GM23338 (cell line): ENCODE data around the gene FBXL20. TPM values are rescaled to one million over a fixed set of nuclear protein-coding genes. Genes with fewer than 3 reads are reported as not detected.

Experiments
- ATAC-seq: fragments of 200-7000 bp; cut with Tn5 transposase; 3 replicates; pipeline ENCODE4 v1.9.1; 2020
- DNase-seq: peaks from one replicate; pipeline ENCODE4 v3.0.0-alpha.2; 2015; ENCODE audit warnings: low spot score
- H2AFZ ChIP-seq: fragments of 200-600 bp; sonication (generic); 2 replicates; pipeline ENCODE4 v1.8.0; 2016; ENCODE audit warnings: antibody characterized with exemption, mild to moderate bottlenecking, moderate library complexity
- H3F3A ChIP-seq: fragments of 200-600 bp; sonication (generic); replicated peaks from 2 replicates; pipeline ENCODE4 v1.8.0; 2017; ENCODE audit warnings: antibody characterized with exemption, mixed run types, low read depth
- H3K27ac ChIP-seq: fragments of 200-600 bp; sonication (generic); 2 replicates; pipeline ENCODE4 v1.6.1; 2016; ENCODE audit warnings: low read depth
- H3K27me3 ChIP-seq: fragments of 200-600 bp; sonication (generic); 2 replicates; pipeline ENCODE4 v1.8.0; 2016; ENCODE audit warnings: mild to moderate bottlenecking, mixed run types, moderate library complexity; ENCODE audit not compliant: insufficient read depth
- H3K36me3 ChIP-seq: fragments of 200-600 bp; sonication (generic); 2 replicates; pipeline ENCODE4 v1.8.0; 2016; ENCODE audit warnings: mild to moderate bottlenecking; ENCODE audit not compliant: insufficient read depth
- H3K4me1 ChIP-seq: fragments of 200-600 bp; sonication (generic); 2 replicates; pipeline ENCODE4 v1.8.0; 2016; ENCODE audit warnings: mild to moderate bottlenecking, moderate library complexity; ENCODE audit not compliant: insufficient read depth
- H3K4me2 ChIP-seq: fragments of 200-600 bp; sonication (generic); 2 replicates; pipeline ENCODE4 v1.7.1; 2017; ENCODE audit warnings: mixed run types
- H3K4me3 ChIP-seq: fragments of 200-600 bp; sonication (generic); 2 replicates; pipeline ENCODE4 v1.6.1; 2016; ENCODE audit warnings: mixed run types
- H3K79me2 ChIP-seq: fragments of 200-600 bp; sonication (generic); replicated peaks from 2 replicates; pipeline ENCODE4 v1.8.0; 2017; ENCODE audit warnings: mild to moderate bottlenecking; ENCODE audit not compliant: insufficient read depth
- H3K9me2 ChIP-seq: fragments of 200-600 bp; sonication (generic); 2 replicates; pipeline ENCODE4 v1.8.0; 2017; ENCODE audit not compliant: insufficient read depth
- H4K20me1 ChIP-seq: fragments of 200-600 bp; sonication (generic); replicated peaks from 2 replicates; pipeline ENCODE4 v1.8.0; 2017; ENCODE audit warnings: mild to moderate bottlenecking; ENCODE audit not compliant: insufficient read depth
- H3K27ac Mint-ChIP-seq: 2 replicates; pipeline ENCODE4 v1.8.0; 2020; ENCODE audit warnings: inconsistent platforms, mild to moderate bottlenecking, moderate library complexity, mixed read lengths
- H3K27me3 Mint-ChIP-seq: 3 replicates; pipeline ENCODE4 v1.8.0; 2022; ENCODE audit warnings: low read depth, mild to moderate bottlenecking, moderate library complexity, mixed read lengths, inconsistent platforms; ENCODE audit not compliant: insufficient read depth, poor library complexity
- H3K36me3 Mint-ChIP-seq: 3 replicates; pipeline ENCODE4 v1.8.0; 2021; ENCODE audit warnings: low read depth, mild to moderate bottlenecking, inconsistent platforms, moderate library complexity, mixed read lengths
- H3K4me1 Mint-ChIP-seq: 3 replicates; pipeline ENCODE4 v1.8.0; 2020; ENCODE audit warnings: mild to moderate bottlenecking, inconsistent platforms, mixed read lengths
- H3K4me3 Mint-ChIP-seq: 3 replicates; pipeline ENCODE4 v1.8.0; 2021; ENCODE audit warnings: moderate library complexity, mild to moderate bottlenecking, inconsistent platforms, mixed read lengths
- H3K9me3 Mint-ChIP-seq: 3 replicates; pipeline ENCODE4 v1.8.0; 2020; ENCODE audit warnings: moderate library complexity, mild to moderate bottlenecking, inconsistent platforms, mixed read lengths
- CREB1 ChIP-seq: fragments of 250-450 bp; sonication (Bioruptor Pico); IDR thresholded peaks from 2 replicates; pipeline ENCODE4 v1.5.0; 2020; ENCODE audit warnings: low read depth, mild to moderate bottlenecking, moderate library complexity
- EZH2 ChIP-seq: fragments of 200-600 bp; sonication (generic); IDR thresholded peaks from one replicate; pipeline ENCODE4 v1.8.0; 2017; ENCODE audit warnings: antibody characterized with exemption, mild to moderate bottlenecking, low read depth; ENCODE audit not compliant: unreplicated experiment
- EZH2phosphoT487 ChIP-seq: fragments of 200-600 bp; sonication (generic); IDR thresholded peaks from one replicate; pipeline ENCODE4 v1.8.1; 2018; ENCODE audit warnings: antibody characterized with exemption; ENCODE audit not compliant: unreplicated experiment
- JUNB ChIP-seq: IDR thresholded peaks from one replicate; pipeline ENCODE4 v1.6.1; 2016; ENCODE audit warnings: antibody characterized with exemption; ENCODE audit not compliant: unreplicated experiment
- NANOG ChIP-seq: IDR thresholded peaks from 2 replicates; pipeline ENCODE4 v1.6.1; 2016; ENCODE audit warnings: antibody characterized with exemption, borderline replicate concordance
- POLR2AphosphoS5 ChIP-seq: IDR thresholded peaks from 2 replicates; pipeline ENCODE4 v1.6.1; 2016; ENCODE audit warnings: antibody characterized with exemption, low read depth
- STAT1 ChIP-seq: IDR thresholded peaks from one replicate; pipeline ENCODE4 v1.6.1; 2016; ENCODE audit warnings: antibody characterized with exemption; ENCODE audit not compliant: unreplicated experiment
- ZNF114 ChIP-seq: fragments of 250-450 bp; sonication (Bioruptor Pico); IDR thresholded peaks from 2 replicates; pipeline ENCODE4 v1.5.0; 2020; ENCODE audit warnings: mild to moderate bottlenecking, moderate library complexity
- ZNF331 ChIP-seq: fragments of 250-450 bp; sonication (Bioruptor Pico); IDR thresholded peaks from 2 replicates; pipeline ENCODE4 v1.5.0; 2020; ENCODE audit warnings: low read depth, mild to moderate bottlenecking, moderate library complexity
- polyA plus RNA-seq: library from polyadenylated mRNA; unstranded; fragments of >200 nt; fragmentation: Nextera tagmentation; extraction: Ambion mirVana; gene quantifications from 2 replicates; pipeline ENCODE4 v1.2.1, GENCODE V29; 2016
- total RNA-seq: library from RNA; depleted of rRNA; stranded (reverse); fragments of >200 nt; shearing (Covaris generic); gene quantifications from 2 replicates; pipeline ENCODE4 v1.2.3, GENCODE V29; 2014
- TF ChIP-seq, protein P1 (sequence below), 2 experiments: fragments of 200-600 bp in 1 of 2; sonication (generic) in 1 of 2; conservative IDR thresholded peaks; 2 replicates each; pipeline versions ENCODE4 v1.5.1 to v1.6.1; 2016 to 2017; ENCODE audit warnings: antibody characterized with exemption in 2 of 2, low read depth in 2 of 2, mild to moderate bottlenecking in 2 of 2, moderate library complexity in 1 of 2
- TF ChIP-seq, protein P2 (sequence below): IDR thresholded peaks from 2 replicates; pipeline ENCODE4 v1.6.1; 2016; ENCODE audit warnings: antibody characterized with exemption
- TF ChIP-seq, protein P3 (sequence below): fragments of 250-450 bp; sonication (Bioruptor Pico); IDR thresholded peaks from 2 replicates; pipeline ENCODE4 v1.5.0; 2020; ENCODE audit warnings: mild to moderate bottlenecking, moderate library complexity
- TF ChIP-seq, protein P4 (sequence below): IDR thresholded peaks from one replicate; pipeline ENCODE4 v1.6.1; 2018; ENCODE audit warnings: antibody characterized with exemption; ENCODE audit not compliant: unreplicated experiment

The FBXL20 gene
- total and polyA plus RNA-seq, 2 experiments from 2014 or later: 2.9 to 6.9 TPM

DNA sequence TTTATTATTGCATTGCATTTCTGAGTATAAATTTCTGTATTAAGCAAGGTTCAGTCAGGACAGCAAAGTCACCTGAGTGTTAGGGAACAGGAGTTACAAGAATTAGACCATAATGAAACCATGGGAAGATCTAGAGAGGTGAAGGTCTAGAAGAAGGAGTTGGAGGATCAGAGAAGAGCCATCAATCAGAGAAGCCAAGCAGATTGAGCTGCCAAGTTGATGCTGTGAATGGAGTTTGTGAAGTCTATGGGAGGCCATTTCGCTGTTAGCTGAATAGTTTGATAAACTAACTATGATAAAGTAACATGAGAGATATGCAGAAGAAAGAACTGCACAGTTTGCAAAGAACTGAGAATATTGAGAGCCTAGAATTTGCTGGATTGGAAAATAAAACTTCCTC lies 40.4 kb downstream of the FBXL20 start:
- Histone ChIP-seq H3K4me2 (no peak overlapping the region), H3K27me3 (no peaks in the 10 kb centered on the region), H3K36me3 (no peaks in the 10 kb centered on the region), H3K4me1 (0 out of 2 replicates have a peak, but pooled peaks cover 3% of the 10 kb centered on the region), H4K20me1 (no peaks in the 10 kb centered on the region), H3K9me2 (no peaks in the 10 kb centered on the region), H3F3A (0 out of 2 replicates have a peak, but pooled peaks cover 3% of the 10 kb centered on the region), H3K79me2 (no peaks in the 10 kb centered on the region), H3K27ac (no peak overlapping the region), H2AFZ (no peak overlapping the region), H3K4me3 (no peak overlapping the region)
- Mint-ChIP-seq H3K4me3 (no peak overlapping the region), H3K9me3 (no peaks in the 10 kb centered on the region), H3K27ac (no peak overlapping the region), H3K36me3 (no peaks in the 10 kb centered on the region), H3K27me3 (no peaks in the 10 kb centered on the region), H3K4me1 (peaks cover 7% of the 10 kb centered on the region; the same call in 2 of the 3 replicates)
- no peak for TF ChIP-seq POLR2AphosphoS5
- no peak for TF ChIP-seq STAT1
- TF ChIP-seq, protein P1, sequence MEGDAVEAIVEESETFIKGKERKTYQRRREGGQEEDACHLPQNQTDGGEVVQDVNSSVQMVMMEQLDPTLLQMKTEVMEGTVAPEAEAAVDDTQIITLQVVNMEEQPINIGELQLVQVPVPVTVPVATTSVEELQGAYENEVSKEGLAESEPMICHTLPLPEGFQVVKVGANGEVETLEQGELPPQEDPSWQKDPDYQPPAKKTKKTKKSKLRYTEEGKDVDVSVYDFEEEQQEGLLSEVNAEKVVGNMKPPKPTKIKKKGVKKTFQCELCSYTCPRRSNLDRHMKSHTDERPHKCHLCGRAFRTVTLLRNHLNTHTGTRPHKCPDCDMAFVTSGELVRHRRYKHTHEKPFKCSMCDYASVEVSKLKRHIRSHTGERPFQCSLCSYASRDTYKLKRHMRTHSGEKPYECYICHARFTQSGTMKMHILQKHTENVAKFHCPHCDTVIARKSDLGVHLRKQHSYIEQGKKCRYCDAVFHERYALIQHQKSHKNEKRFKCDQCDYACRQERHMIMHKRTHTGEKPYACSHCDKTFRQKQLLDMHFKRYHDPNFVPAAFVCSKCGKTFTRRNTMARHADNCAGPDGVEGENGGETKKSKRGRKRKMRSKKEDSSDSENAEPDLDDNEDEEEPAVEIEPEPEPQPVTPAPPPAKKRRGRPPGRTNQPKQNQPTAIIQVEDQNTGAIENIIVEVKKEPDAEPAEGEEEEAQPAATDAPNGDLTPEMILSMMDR (conservative IDR thresholded peaks at IDR 0.05; ENCODE audit: low read depth in 2 of 2): no peak
- TF ChIP-seq, protein P2, sequence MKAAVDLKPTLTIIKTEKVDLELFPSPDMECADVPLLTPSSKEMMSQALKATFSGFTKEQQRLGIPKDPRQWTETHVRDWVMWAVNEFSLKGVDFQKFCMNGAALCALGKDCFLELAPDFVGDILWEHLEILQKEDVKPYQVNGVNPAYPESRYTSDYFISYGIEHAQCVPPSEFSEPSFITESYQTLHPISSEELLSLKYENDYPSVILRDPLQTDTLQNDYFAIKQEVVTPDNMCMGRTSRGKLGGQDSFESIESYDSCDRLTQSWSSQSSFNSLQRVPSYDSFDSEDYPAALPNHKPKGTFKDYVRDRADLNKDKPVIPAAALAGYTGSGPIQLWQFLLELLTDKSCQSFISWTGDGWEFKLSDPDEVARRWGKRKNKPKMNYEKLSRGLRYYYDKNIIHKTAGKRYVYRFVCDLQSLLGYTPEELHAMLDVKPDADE: no peak
- TF ChIP-seq JUNB: no peak
- no peak for TF ChIP-seq CREB1 (CRISPR knock-in tag)
- no peak for TF ChIP-seq ZNF114
- TF ChIP-seq NANOG: no peak
- TF ChIP-seq, protein P3, sequence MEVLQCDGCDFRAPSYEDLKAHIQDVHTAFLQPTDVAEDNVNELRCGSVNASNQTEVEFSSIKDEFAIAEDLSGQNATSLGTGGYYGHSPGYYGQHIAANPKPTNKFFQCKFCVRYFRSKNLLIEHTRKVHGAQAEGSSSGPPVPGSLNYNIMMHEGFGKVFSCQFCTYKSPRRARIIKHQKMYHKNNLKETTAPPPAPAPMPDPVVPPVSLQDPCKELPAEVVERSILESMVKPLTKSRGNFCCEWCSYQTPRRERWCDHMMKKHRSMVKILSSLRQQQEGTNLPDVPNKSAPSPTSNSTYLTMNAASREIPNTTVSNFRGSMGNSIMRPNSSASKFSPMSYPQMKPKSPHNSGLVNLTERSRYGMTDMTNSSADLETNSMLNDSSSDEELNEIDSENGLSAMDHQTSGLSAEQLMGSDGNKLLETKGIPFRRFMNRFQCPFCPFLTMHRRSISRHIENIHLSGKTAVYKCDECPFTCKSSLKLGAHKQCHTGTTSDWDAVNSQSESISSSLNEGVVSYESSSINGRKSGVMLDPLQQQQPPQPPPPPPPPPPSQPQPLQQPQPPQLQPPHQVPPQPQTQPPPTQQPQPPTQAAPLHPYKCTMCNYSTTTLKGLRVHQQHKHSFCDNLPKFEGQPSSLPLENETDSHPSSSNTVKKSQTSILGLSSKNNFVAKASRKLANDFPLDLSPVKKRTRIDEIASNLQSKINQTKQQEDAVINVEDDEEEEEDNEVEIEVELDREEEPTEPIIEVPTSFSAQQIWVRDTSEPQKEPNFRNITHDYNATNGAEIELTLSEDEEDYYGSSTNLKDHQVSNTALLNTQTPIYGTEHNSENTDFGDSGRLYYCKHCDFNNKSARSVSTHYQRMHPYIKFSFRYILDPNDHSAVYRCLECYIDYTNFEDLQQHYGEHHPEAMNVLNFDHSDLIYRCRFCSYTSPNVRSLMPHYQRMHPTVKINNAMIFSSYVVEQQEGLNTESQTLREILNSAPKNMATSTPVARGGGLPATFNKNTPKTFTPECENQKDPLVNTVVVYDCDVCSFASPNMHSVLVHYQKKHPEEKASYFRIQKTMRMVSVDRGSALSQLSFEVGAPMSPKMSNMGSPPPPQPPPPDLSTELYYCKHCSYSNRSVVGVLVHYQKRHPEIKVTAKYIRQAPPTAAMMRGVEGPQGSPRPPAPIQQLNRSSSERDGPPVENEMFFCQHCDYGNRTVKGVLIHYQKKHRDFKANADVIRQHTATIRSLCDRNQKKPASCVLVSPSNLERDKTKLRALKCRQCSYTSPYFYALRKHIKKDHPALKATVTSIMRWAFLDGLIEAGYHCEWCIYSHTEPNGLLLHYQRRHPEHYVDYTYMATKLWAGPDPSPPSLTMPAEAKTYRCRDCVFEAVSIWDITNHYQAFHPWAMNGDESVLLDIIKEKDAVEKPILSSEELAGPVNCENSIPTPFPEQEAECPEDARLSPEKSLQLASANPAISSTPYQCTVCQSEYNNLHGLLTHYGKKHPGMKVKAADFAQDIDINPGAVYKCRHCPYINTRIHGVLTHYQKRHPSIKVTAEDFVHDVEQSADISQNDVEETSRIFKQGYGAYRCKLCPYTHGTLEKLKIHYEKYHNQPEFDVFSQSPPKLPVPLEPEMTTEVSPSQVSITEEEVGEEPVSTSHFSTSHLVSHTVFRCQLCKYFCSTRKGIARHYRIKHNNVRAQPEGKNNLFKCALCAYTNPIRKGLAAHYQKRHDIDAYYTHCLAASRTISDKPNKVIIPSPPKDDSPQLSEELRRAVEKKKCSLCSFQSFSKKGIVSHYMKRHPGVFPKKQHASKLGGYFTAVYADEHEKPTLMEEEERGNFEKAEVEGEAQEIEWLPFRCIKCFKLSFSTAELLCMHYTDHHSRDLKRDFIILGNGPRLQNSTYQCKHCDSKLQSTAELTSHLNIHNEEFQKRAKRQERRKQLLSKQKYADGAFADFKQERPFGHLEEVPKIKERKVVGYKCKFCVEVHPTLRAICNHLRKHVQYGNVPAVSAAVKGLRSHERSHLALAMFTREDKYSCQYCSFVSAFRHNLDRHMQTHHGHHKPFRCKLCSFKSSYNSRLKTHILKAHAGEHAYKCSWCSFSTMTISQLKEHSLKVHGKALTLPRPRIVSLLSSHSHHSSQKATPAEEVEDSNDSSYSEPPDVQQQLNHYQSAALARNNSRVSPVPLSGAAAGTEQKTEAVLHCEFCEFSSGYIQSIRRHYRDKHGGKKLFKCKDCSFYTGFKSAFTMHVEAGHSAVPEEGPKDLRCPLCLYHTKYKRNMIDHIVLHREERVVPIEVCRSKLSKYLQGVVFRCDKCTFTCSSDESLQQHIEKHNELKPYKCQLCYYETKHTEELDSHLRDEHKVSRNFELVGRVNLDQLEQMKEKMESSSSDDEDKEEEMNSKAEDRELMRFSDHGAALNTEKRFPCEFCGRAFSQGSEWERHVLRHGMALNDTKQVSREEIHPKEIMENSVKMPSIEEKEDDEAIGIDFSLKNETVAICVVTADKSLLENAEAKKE (CRISPR knock-in tag): no peak
- TF ChIP-seq ZNF331 (CRISPR knock-in tag): no peak
- TF ChIP-seq EZH2phosphoT487: no peak
- TF ChIP-seq, protein P4, sequence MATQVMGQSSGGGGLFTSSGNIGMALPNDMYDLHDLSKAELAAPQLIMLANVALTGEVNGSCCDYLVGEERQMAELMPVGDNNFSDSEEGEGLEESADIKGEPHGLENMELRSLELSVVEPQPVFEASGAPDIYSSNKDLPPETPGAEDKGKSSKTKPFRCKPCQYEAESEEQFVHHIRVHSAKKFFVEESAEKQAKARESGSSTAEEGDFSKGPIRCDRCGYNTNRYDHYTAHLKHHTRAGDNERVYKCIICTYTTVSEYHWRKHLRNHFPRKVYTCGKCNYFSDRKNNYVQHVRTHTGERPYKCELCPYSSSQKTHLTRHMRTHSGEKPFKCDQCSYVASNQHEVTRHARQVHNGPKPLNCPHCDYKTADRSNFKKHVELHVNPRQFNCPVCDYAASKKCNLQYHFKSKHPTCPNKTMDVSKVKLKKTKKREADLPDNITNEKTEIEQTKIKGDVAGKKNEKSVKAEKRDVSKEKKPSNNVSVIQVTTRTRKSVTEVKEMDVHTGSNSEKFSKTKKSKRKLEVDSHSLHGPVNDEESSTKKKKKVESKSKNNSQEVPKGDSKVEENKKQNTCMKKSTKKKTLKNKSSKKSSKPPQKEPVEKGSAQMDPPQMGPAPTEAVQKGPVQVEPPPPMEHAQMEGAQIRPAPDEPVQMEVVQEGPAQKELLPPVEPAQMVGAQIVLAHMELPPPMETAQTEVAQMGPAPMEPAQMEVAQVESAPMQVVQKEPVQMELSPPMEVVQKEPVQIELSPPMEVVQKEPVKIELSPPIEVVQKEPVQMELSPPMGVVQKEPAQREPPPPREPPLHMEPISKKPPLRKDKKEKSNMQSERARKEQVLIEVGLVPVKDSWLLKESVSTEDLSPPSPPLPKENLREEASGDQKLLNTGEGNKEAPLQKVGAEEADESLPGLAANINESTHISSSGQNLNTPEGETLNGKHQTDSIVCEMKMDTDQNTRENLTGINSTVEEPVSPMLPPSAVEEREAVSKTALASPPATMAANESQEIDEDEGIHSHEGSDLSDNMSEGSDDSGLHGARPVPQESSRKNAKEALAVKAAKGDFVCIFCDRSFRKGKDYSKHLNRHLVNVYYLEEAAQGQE: no peak
- TF ChIP-seq EZH2: no peak
- DNase-seq: no peak
- ATAC-seq: no peak
